ENCODE results near the gene OR5AK2.

- no peak for TF ChIP-seq CTCF (conservative IDR thresholded peaks at IDR 0.05)
- TF ChIP-seq EZH2 (IDR thresholded peaks at IDR 0.05; ENCODE audit: low read depth): no peak
These were observed 27.0 kb downstream of the OR5AK2 start for GRCh38 chr11:57015679-57016078.
